Endothelial cell of umbilical vein (primary cell): ENCODE results near the gene DET1. TPM values are rescaled to one million over a fixed set of nuclear protein-coding genes. Genes with fewer than 3 reads are reported as not detected.

ENCODE experiments used
- BruUV-seq: library from RNA; stranded (reverse); fragments of 400-500 nt; replicated peaks from 2 replicates; lab custom pipeline; 2021; lab: Mats Ljungman, UMichigan
- CTCF ChIA-PET: fragments of 300-600, 350-600 bp; sonication (Branson Sonifier 250); formaldehyde crosslinking; loops from one replicate; lab custom pipeline; 2021; ENCODE audit warnings: antibody characterized with exemption, inconsistent platforms; lab: Charles Lee
- POLR2A ChIA-PET: fragments of 300-600, 350-600 bp; sonication (Branson Sonifier 250); formaldehyde crosslinking; loops from one replicate; lab custom pipeline; 2021; ENCODE audit warnings: antibody characterized with exemption, inconsistent platforms; lab: Charles Lee
- DNase-seq: peaks from one replicate; pipeline ENCODE4 v3.0.0-alpha.2; 2011; ENCODE audit warnings: low read depth, low spot score
- FAIRE-seq: peaks from 2 replicates; lab custom pipeline; 2011; peaks lifted over from hg19 to GRCh38; lab: Jason Lieb, UNC
- H2AFZ ChIP-seq: 2 replicates; pipeline ENCODE4 v1.6.0; 2012; ENCODE audit warnings: low read depth, low read length, control low read depth, inconsistent platforms
- H3K27ac ChIP-seq: 2 replicates; pipeline ENCODE4 v1.5.1; 2011; ENCODE audit warnings: low read depth, mild to moderate bottlenecking, control low read depth, low read length, moderate library complexity; ENCODE audit not compliant: insufficient read depth
- H3K27me3 ChIP-seq, 2 experiments: 2 replicates each; pipeline versions ENCODE4 v1.6.0 to v1.6.1; 2011; ENCODE audit warnings: low read length in 2 of 2, mixed read lengths in 1 of 2; ENCODE audit not compliant: control insufficient read depth in 2 of 2, insufficient read depth in 2 of 2
- H3K36me3 ChIP-seq, 2 experiments: 2 replicates in 1 of 2; 3 replicates in 1 of 2; pipeline ENCODE4 v1.5.1; 2011; ENCODE audit warnings: low read length in 2 of 2, mild to moderate bottlenecking in 1 of 2, moderate library complexity in 1 of 2; ENCODE audit not compliant: control insufficient read depth in 2 of 2, insufficient read depth in 2 of 2; ENCODE audit errors: extremely low read depth in 1 of 2
- H3K4me1 ChIP-seq: 3 replicates; pipeline ENCODE4 v1.5.1; 2011; ENCODE audit warnings: mild to moderate bottlenecking, low read length; ENCODE audit not compliant: control insufficient read depth, insufficient read depth; ENCODE audit errors: extremely low read depth
- H3K4me2 ChIP-seq: 2 replicates; pipeline ENCODE4 v1.6.1; 2011; ENCODE audit warnings: low read length, control low read depth, mixed read lengths; ENCODE audit not compliant: insufficient read depth
- H3K4me3 ChIP-seq, 3 experiments: fragments of 200-600 bp in 1 of 3; sonication (generic), shearing (Covaris generic) in 1 of 3; replicated peaks in 1 of 3; 2 replicates each; pipeline ENCODE4 v1.5.1; 2011 to 2016; ENCODE audit warnings: control low read depth in 3 of 3, low read length in 3 of 3, mild to moderate bottlenecking in 2 of 3, inconsistent platforms in 1 of 3, low read depth in 1 of 3, moderate library complexity in 1 of 3; ENCODE audit not compliant: insufficient read depth in 1 of 3
- H3K79me2 ChIP-seq: 2 replicates; pipeline ENCODE4 v1.6.0; 2012; ENCODE audit warnings: low read length, inconsistent platforms; ENCODE audit not compliant: control insufficient read depth, insufficient read depth
- H3K9ac ChIP-seq: replicated peaks from 2 replicates; pipeline ENCODE3; 2011; ENCODE audit warnings: low read length, control low read depth; ENCODE audit not compliant: insufficient read depth; ENCODE audit errors: extremely low read depth
- H3K9me1 ChIP-seq: replicated peaks from 3 replicates; pipeline ENCODE4 v1.6.0; 2011; ENCODE audit warnings: mild to moderate bottlenecking, low read length; ENCODE audit not compliant: control insufficient read depth, insufficient read depth; ENCODE audit errors: extremely low read depth
- H3K9me3 ChIP-seq: replicated peaks from 2 replicates; pipeline ENCODE4 v1.5.1; 2012; ENCODE audit warnings: low read length, inconsistent platforms; ENCODE audit not compliant: control insufficient read depth, insufficient read depth
- H4K20me1 ChIP-seq: replicated peaks from 2 replicates; pipeline ENCODE3; 2011; ENCODE audit warnings: mild to moderate bottlenecking, low read length; ENCODE audit not compliant: control insufficient read depth, insufficient read depth; ENCODE audit errors: extremely low read depth
- EZH2 ChIP-seq: IDR thresholded peaks from 2 replicates; pipeline ENCODE4 v1.6.1; 2012; ENCODE audit warnings: borderline replicate concordance, low read depth, mild to moderate bottlenecking, moderate library complexity, low read length, inconsistent platforms; ENCODE audit not compliant: severe bottlenecking
- FOS ChIP-seq: IDR thresholded peaks from 2 replicates; pipeline ENCODE4 v1.6.1; 2011; ENCODE audit warnings: mild to moderate bottlenecking, low read length, moderate library complexity, borderline replicate concordance; ENCODE audit not compliant: insufficient read depth
- GATA2 ChIP-seq: IDR thresholded peaks from 2 replicates; pipeline ENCODE4 v1.7.0; 2011; ENCODE audit warnings: low read depth, mild to moderate bottlenecking, moderate library complexity, mixed read lengths, low read length; ENCODE audit not compliant: insufficient read length, insufficient read depth
- JUN ChIP-seq: IDR thresholded peaks from 2 replicates; pipeline ENCODE4 v1.6.1; 2011; ENCODE audit warnings: borderline replicate concordance, low read depth; ENCODE audit not compliant: insufficient read length, insufficient read depth
- MYC ChIP-seq: IDR thresholded peaks from one replicate; pipeline ENCODE4 v1.6.1; 2011; ENCODE audit warnings: mild to moderate bottlenecking, low read depth, low read length
- POLR2A ChIP-seq: IDR thresholded peaks from 2 replicates; pipeline ENCODE4 v1.6.1; 2012; ENCODE audit warnings: low read depth, mild to moderate bottlenecking, control low read depth, low read length
- POLR2AphosphoS5 ChIP-seq: IDR thresholded peaks from 2 replicates; pipeline ENCODE4 v1.6.1; 2012; ENCODE audit warnings: low read depth, mild to moderate bottlenecking, control low read depth, low read length, moderate library complexity; ENCODE audit not compliant: insufficient read depth
- dilution Hi-C: fragments of 300-500 bp; cut with MboI; formaldehyde crosslinking; loops from one replicate; pipeline ENCODE4 v1.15.0; 2019; ENCODE audit warnings: low sequenced_read_pairs; ENCODE audit not compliant: extremely low pct_ligation_motif_present
- intact Hi-C: fragments of 100-400 bp; cut with micrococcal nuclease; formaldehyde crosslinking; loops from one replicate; pipeline ENCODE4 v1.10.0; 2022
- polyA plus RNA-seq, 4 experiments: library from polyadenylated mRNA; depleted of rRNA in 3 of 4; stranded (reverse) in 3 of 4; unstranded in 1 of 4; fragments of >200 nt; gene quantifications; 2 replicates each; pipeline versions ENCODE4 v1.2.1 to v1.2.3, GENCODE V29; 2011 to 2012; ENCODE audit warnings: missing spikeins in 1 of 4
- total RNA-seq: library from RNA; stranded (reverse); gene quantifications from 2 replicates; pipeline ENCODE4 v1.2.3, GENCODE V29; 2021
- TF ChIP-seq, protein P1 (sequence below): IDR thresholded peaks from 2 replicates; pipeline ENCODE4 v1.6.1; 2011; ENCODE audit not compliant: insufficient read depth, insufficient read length
- TF ChIP-seq, protein P2 (sequence below), 2 donors: IDR thresholded peaks; 1 replicate in 1 of 2; 2 replicates in 1 of 2; pipeline ENCODE4 v1.5.1; 2011; ENCODE audit warnings: low read length in 2 of 2, mild to moderate bottlenecking in 2 of 2, moderate library complexity in 2 of 2, control low read depth in 1 of 2, inconsistent platforms in 1 of 2, low read depth in 1 of 2; ENCODE audit not compliant: insufficient read depth in 1 of 2; ENCODE audit errors: extremely low read depth in 1 of 2

Gene DET1
- total and polyA plus RNA-seq, 2 donors (not counting 3 experiments of a cell fraction or from before 2014, with no cell fraction given), result 5.2 to 5.6 TPM

DNA sequence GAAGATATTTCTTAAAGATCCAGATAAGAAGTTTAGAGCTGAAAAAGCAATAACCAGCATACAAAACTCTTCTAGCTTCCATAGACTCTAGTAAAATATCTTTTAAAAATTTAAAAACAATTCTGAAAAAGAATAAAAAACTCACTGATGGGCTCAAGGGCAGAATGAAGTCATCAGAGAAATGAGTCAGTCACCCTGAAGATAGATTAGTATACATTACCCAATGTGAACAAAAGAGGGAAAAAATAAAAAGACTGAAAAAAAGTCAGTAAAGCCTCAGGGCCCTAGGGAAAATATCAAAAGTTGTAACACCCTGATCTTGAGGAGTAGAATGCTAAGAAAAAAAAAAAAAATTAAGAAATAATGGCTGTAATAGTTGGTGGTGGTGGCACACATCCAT lies 11.4 kb downstream of the DET1 start:
- Histone ChIP-seq H3K9me3 (no peaks in the 10 kb centered on the region), H3K36me3 (no peaks in the 10 kb centered on the region), H2AFZ (no peak overlapping the region), H3K9me1 (no peaks in the 10 kb centered on the region), H4K20me1 (no peaks in the 10 kb centered on the region), H3K4me3 (no peak overlapping the region), H3K4me1 (no peaks in the 10 kb centered on the region), H3K79me2 (no peaks in the 10 kb centered on the region), H3K9ac (no peak overlapping the region), H3K27ac (no peak overlapping the region), H3K4me2 (no peak overlapping the region), H3K27me3 (no peaks in the 10 kb centered on the region)
- TF ChIP-seq FOS (peak; percentile 47), JUN (no peak)
- intact Hi-C loops (no loop called here), dilution Hi-C loops (no loop called here)
- BruUV-seq, result no TSS peak
- FAIRE-seq, result no peak
- CTCF ChIA-PET, result interaction anchor here (1.5 to 1.7 kb wide), 2 partner anchors 14 to 17 kb away, joined by 3 to 6 read pairs; no protein-coding TSS in a partner anchor
- POLR2A ChIA-PET, result no interaction called here
- no peak for DNase-seq

DNA sequence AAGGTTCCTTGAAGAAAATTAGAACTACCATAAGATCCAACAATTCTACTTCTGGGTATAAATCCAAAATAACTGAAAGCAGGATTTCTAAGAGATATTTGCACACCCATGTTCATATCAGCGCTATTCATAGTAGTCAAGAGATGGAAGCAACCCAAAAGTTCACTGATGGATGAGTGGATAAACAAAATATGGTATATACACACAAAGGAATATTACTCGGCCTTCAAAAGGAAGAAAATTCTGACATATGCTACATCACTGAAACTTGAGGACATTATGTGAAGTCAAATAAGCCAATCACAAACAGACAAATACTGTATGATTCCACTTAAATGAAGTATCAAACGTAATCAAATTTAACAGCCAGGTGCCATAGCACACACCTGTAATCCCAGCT lies 13.1 kb downstream of the DET1 start:
- dilution Hi-C loops, result no loop called here
- CTCF ChIA-PET, result interaction anchor here (1.7 kb wide), 1 partner anchor 12 kb away, joined by 3 read pairs; no protein-coding TSS in a partner anchor
- DNase-seq, result no peak

More for the DNA sequence above, 13.1 kb downstream of the DET1 start:
- no TSS peak for BruUV-seq
- H3K4me1 ChIP-seq, result no peaks in the 10 kb centered on the region
- H3K9me3 ChIP-seq, result no peaks in the 10 kb centered on the region
- no peaks in the 10 kb centered on the region for H3K9me1 ChIP-seq
- no peaks in the 10 kb centered on the region for H3K27me3 ChIP-seq
- TF ChIP-seq GATA2, result no peak
- no peak for TF ChIP-seq POLR2A
- TF ChIP-seq MYC, result no peak
- TF ChIP-seq POLR2AphosphoS5, result no peak
- no peak for TF ChIP-seq EZH2
- TF ChIP-seq FOS, result no peak
- TF ChIP-seq, protein P1, sequence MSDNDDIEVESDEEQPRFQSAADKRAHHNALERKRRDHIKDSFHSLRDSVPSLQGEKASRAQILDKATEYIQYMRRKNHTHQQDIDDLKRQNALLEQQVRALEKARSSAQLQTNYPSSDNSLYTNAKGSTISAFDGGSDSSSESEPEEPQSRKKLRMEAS, result no peak
- no peak for TF ChIP-seq JUN
- TF ChIP-seq, protein P2, sequence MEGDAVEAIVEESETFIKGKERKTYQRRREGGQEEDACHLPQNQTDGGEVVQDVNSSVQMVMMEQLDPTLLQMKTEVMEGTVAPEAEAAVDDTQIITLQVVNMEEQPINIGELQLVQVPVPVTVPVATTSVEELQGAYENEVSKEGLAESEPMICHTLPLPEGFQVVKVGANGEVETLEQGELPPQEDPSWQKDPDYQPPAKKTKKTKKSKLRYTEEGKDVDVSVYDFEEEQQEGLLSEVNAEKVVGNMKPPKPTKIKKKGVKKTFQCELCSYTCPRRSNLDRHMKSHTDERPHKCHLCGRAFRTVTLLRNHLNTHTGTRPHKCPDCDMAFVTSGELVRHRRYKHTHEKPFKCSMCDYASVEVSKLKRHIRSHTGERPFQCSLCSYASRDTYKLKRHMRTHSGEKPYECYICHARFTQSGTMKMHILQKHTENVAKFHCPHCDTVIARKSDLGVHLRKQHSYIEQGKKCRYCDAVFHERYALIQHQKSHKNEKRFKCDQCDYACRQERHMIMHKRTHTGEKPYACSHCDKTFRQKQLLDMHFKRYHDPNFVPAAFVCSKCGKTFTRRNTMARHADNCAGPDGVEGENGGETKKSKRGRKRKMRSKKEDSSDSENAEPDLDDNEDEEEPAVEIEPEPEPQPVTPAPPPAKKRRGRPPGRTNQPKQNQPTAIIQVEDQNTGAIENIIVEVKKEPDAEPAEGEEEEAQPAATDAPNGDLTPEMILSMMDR (IDR thresholded peaks at IDR 0.05; ENCODE audit: extremely low read depth in 1 of 2, insufficient read depth in 1 of 2, low read depth in 1 of 2, low read length in 2 of 2), result no peak
- peak; percentile 18 for FAIRE-seq
- no peak overlapping the region for H2AFZ ChIP-seq
- H3K79me2 ChIP-seq, result no peaks in the 10 kb centered on the region
- H4K20me1 ChIP-seq, result no peaks in the 10 kb centered on the region
- intact Hi-C loops, result no loop called here
- no peak overlapping the region for H3K4me2 ChIP-seq
- no peak overlapping the region for H3K4me3 ChIP-seq
- H3K36me3 ChIP-seq, result no peaks in the 10 kb centered on the region
- no peak overlapping the region for H3K9ac ChIP-seq
- POLR2A ChIA-PET, result no interaction called here
- no peak overlapping the region for H3K27ac ChIP-seq
